NCI-H748 (cell line): Measurements from ENCODE around the gene GPS2.
"Not testable (repeated sequence)": the region's sequence is repeated elsewhere in the genome, so short reads cannot be mapped to it uniquely, and the experiment has no call there.

Source experiments
- DNase-seq: peaks from one replicate; lab custom pipeline; 2025; ENCODE audit not compliant: unreplicated experiment; lab: John Stamatoyannopoulos, UW

The GPS2 gene

DNA sequence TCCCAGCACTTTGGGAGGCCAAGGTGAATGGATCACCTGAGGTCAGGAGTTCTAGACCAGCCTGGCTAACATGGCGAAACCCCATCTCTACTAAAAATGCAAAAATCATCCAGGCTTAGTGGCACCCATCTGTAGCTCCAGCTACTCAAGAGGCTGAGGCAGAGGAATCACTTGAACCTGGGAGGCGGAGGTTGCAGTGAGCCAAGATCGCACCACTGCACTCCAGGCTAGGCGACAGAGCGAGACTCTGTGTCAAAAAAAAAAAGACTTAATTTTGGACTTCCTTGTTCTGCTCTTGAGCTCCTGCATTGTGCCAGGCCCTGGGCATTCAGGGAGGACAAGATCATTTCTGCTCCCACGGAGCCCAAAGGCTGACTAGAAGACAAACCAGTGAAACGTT lies 22.4 kb upstream of the GPS2 start:
- not testable (repeated sequence) for DNase-seq

DNA sequence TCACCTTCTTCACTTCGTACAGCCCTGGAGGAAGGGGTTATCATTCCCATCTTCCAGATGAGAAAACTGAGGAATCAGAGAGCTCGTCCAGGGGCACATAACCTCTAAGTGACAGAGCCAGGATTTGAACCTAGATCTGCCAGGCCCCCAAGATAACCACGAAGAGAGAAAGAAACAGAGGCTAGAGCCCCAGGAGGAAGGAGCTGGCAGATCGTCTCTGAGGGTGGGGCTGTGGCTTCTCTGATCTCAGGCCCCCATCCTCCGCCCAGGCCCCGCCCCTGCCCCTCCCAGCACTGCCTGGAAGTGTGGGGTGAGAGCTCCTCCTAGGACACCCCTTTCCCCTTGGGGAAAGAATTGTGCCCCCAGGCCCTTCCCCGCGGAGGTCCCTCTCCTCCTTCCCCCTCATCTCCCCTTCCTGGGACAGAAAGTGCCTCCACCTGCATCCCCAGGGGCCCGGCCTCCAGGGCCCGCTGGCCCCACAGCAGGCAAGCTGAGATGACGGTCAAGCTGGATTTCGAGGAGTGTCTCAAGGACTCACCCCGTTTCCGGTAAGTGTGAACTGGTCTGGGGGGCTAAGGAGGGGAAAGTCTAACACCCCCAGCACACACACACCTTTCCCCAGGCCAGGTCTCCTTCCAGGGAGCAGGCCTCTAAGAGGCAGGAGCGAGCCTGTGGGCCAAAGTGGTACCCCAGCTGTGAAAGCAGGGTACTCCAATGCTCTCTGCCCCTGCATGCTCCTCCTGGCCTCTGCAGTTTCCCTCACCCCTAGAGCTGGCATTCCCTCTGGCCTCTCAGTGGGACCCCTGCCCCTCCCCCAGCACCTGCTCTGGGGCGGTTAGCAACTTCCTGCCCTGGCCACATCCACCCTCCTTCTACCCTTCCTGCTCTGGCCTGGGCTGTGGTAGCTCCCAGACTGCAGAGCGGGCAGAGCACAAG lies 21.3 kb upstream of the GPS2 start, which contains the start of gene ACAP1:
Gene ACAP1 (plus strand): TSS at position 290 of the 936 bp plus-strand sequence. CDS start 206 bp downstream, at position 496.
- DNase-seq, result no peak

DNA sequence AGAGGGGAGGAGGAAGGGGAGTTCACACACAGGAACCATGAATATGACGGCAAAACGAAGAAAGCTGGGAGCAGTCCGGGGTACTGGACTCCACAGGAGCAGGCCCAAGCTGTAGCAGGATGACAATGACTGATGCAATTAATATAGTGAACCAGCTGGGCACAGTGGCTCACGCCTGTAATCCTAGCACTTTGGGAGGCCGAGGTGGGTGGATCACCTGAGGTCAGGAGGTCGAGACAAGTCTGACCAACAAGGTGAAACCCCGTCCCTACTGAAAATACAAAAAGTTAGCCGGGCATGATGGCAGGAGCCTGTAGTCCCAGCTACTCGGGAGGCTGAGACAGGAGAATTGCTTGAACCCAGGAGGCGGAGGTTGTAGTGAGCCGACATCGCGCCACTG lies 20.6 kb upstream of the GPS2 start:
- not testable (repeated sequence) for DNase-seq

GRCh38 chr17:7334938-7335538 lies 19.9 kb upstream of the GPS2 start:
- no peak for DNase-seq

GRCh38 chr17:7332600-7333069 lies 17.5 kb upstream of the GPS2 start:
- not testable (repeated sequence) for DNase-seq

GRCh38 chr17:7332111-7332510 lies 17.0 kb upstream of the GPS2 start:
- no peak for DNase-seq

DNA sequence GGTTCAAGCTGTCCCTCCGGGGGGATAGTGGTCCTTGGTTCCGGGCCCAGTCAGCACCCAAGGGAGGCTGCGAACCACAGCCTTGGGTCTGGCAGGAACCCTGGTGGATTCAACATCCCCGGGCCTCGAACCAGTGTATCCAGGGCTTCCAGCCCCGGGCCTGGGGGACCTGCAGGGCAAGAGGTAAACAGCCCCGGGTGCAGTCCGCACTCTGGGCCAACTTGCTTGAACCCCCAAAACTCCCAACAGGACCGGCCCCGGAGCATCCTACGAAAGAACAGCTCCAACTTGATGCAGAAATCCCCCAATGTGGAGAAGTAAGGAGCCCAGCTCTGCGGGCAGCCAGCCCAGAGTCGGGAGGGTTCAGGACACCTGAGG lies 15.5 kb upstream of the GPS2 start:
- no peak for DNase-seq

GRCh38 chr17:7329997-7330637 lies 15.0 kb upstream of the GPS2 start:
- DNase-seq, result peak; percentile 92

- DNase-seq, result peak; percentile 100
These were observed 14.3 kb upstream of the GPS2 start for GRCh38 chr17:7329374-7329996.

GRCh38 chr17:7328840-7329373 lies 13.7 kb upstream of the GPS2 start, which contains the start of gene NEURL4:
TSS of gene NEURL4 (minus strand) at chr17:7329335. CDS start at chr17:7329312, 23 bp downstream.
- peak; percentile 77 for DNase-seq

GRCh38 chr17:7328009-7328408 lies 12.8 kb upstream of the GPS2 start:
- DNase-seq, result no peak

- no peak for DNase-seq
These were observed 12.3 kb upstream of the GPS2 start for GRCh38 chr17:7327501-7327900.

- no peak for DNase-seq
These were observed 11.9 kb upstream of the GPS2 start for GRCh38 chr17:7327056-7327455.

DNA sequence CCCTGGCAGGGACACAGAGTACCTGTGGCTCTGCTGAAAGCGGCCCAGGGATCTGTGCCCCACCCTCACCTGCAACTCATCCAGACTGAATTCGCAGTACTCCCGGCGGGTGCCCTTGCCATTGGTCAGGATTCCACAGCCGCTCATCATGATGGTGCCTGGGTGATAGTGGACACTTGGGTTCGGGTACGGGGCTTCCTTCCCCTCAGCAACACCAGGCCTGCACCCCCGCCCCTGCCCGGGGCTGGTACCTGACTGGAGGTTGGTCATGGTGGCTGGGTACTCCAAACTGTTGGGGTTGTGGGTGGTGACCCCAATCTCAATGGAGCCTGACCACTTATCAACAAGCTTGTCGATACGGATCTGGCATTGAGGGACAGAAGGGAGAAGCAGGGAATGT lies 11.0 kb upstream of the GPS2 start:
- DNase-seq, result no peak

DNA sequence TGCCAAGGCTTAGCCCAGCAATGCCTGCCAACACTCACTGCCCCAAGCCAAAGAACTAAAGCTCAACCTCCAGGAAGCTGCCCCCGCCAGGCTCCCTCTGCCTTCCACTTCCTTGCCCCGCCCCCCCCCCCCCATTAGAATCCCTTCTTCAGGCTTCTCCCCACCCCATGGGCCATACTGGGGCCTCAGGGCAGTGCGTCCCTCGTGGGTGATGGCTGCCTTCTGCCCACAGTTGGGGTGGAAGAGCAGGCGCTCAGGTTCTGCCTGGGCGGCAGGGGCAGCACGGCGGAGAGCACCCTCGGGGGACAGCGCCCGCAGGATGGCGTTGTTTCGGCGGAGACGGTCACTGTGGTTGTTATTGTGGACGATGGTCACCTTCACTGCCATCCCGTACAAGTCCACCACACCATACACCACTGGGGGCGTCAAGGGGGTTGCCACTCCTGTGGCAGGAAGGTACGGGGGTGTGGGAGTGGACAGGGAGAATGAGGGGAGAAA lies 9.9 kb upstream of the GPS2 start:
- DNase-seq, result no peak

GRCh38 chr17:7324438-7324779 lies 9.2 kb upstream of the GPS2 start:
- no peak for DNase-seq

- DNase-seq, result peak; percentile 40
These were observed 8.7 kb upstream of the GPS2 start for GRCh38 chr17:7323731-7324437.

DNA sequence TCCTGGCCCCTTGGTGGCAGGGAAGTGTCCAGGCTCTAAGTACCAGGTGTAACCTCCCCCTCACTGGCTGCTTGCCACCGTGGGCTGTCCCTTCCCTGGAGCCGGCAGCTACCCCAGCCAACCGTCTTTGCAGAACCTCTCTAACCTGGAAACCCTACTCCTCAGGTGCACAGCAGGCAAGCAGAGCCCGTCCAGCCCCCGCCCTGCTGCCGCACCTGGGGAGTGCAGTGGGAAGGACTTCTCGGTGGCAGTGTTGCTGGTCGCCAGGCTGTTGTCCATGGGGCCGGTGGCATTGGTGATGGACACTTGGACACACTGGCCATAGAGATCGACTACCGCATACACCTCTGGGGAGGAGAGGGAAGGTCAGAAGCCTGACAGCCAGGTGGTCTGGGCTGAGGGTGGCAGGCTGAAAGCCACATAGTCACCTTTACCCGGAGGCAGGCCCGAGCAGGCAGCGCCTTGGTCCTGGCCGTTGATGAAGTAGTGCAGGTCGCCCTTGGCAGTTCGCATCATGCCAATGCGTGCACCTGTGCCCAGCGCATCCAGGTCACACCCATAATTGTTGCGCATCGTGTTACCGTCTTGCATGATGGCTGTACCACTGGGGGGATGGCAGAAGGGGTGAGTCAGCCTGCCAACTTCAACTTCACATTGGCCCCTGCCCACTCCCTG lies 7.5 kb upstream of the GPS2 start:
- no peak for DNase-seq

DNA sequence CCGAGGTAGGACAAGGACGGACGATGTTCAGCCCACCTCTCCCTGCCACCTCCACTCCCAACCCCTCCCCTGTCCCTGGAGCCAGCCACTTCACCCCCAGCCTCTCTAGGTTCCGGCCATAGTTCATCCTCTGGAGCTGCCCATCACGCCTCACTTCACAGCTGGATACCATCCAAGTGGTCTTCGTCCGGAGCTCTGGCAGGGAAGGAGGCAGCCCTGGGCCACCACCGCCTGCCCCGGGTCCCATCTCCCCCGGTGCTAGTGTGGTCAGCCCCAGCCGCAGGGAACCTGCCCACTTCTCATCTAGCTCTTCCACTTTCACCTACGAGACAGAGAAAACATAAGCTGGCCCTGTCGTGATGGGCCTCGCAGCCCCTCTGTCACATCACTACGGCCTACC lies 6.3 kb upstream of the GPS2 start:
- no peak for DNase-seq
